Transverse colon (tissue), 4 donors: Measurements from ENCODE around the gene CLINT1.

ENCODE experiments used
- POLR2A ChIP-seq: fragments of 450-650 bp; IDR thresholded peaks from one replicate; pipeline ENCODE4 v1.6.1; 2016; ENCODE audit warnings: antibody characterized with exemption, mild to moderate bottlenecking, moderate library complexity
- POLR2AphosphoS5 ChIP-seq, 3 donors: sonication (generic); formaldehyde crosslinking; IDR thresholded peaks; one replicate each; pipeline ENCODE4 v1.6.1; 2016; ENCODE audit warnings: antibody characterized with exemption in 3 of 3
- TF ChIP-seq, protein P1 (sequence below), 5 experiments: fragments of 200-600 bp in 3 of 5; fragments of 450-650 bp in 2 of 5; sonication (generic) in 3 of 5; IDR thresholded peaks; 1 replicate in 2 of 5; 2 replicates in 3 of 5; pipeline ENCODE4 v1.5.1; 2016 to 2017; ENCODE audit warnings: antibody characterized with exemption in 5 of 5, inconsistent platforms in 3 of 5, mild to moderate bottlenecking in 2 of 5, moderate library complexity in 1 of 5

DNA sequence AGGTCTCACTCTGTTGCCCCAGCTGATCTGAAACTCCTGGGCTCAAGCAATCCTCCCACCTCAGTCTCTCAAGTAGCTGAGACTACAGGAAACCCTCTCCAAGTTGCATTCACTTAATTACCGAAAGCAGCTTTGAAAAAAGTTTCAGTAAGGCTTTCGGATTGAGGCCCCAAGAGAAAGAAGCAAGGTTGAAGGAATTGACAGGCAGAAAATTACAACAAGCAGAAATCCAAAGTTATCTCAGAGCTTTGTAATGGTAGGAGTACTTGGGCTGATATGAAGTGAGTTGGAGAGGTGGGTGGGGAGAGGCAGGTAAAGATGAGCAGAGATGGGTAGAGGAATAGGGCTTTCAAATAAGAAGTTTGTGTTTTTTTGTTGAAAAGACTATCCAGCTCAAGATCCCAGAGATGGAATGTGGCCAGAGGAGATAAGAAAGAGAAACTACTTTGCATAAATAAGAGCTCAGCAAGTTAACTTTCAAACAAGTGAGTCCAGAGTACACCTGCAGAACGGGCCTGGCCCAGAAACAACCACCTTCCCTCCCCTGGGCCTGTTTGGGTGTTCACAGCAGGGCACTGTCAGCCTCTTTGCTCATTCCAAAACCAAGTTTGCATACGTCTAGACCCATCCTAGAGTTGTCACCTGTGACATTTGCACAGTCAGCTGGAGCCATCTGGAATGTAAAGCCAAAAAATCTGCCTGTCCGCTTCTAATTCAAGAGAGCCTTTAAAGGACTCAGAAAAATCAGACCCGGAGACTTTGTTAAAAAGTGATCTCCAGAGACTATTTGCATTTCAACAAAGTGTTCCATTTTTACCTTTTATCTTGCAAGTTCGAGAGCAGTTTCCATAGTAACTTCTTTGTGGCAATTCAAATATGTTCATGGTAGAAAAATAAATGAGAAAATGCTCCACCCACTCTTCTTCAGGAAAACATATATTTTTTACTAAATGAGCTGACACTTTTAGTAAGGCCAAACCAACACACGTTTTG is 2.2 kb upstream of the CLINT1 start:
- TF ChIP-seq, protein P1, sequence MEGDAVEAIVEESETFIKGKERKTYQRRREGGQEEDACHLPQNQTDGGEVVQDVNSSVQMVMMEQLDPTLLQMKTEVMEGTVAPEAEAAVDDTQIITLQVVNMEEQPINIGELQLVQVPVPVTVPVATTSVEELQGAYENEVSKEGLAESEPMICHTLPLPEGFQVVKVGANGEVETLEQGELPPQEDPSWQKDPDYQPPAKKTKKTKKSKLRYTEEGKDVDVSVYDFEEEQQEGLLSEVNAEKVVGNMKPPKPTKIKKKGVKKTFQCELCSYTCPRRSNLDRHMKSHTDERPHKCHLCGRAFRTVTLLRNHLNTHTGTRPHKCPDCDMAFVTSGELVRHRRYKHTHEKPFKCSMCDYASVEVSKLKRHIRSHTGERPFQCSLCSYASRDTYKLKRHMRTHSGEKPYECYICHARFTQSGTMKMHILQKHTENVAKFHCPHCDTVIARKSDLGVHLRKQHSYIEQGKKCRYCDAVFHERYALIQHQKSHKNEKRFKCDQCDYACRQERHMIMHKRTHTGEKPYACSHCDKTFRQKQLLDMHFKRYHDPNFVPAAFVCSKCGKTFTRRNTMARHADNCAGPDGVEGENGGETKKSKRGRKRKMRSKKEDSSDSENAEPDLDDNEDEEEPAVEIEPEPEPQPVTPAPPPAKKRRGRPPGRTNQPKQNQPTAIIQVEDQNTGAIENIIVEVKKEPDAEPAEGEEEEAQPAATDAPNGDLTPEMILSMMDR (IDR thresholded peaks at IDR 0.05) = no peak
- TF ChIP-seq POLR2A = no peak
- TF ChIP-seq POLR2AphosphoS5 (IDR thresholded peaks at IDR 0.05) = no peak
